MCF 10A (cell line): ENCODE data around the gene WWC1. TPM values are rescaled to one million over a fixed set of nuclear protein-coding genes. Genes with fewer than 3 reads are reported as not detected.

Experiments used
- BruUV-seq: library from RNA; stranded (reverse); fragments of 400-500 nt; replicated peaks from 2 replicates; lab custom pipeline; 2021; lab: Mats Ljungman, UMichigan
- CTCF ChIA-PET: fragments of 300-600 bp; sonication (Branson Sonifier 250); formaldehyde crosslinking; extraction: SDS; loops from one replicate; lab custom pipeline; 2021; ENCODE audit warnings: antibody characterized with exemption, inconsistent platforms; lab: Yijun Ruan, JAX
- POLR2A ChIA-PET: fragments of 300-600, 350-650 bp; sonication (Branson Sonifier 250); formaldehyde crosslinking; extraction: SDS; loops from one replicate; lab custom pipeline; 2020; ENCODE audit warnings: antibody characterized with exemption, inconsistent platforms; lab: Yijun Ruan, JAX
- DNase-seq: peaks from one replicate; pipeline ENCODE4 v3.0.0-alpha.2; 2018; ENCODE audit not compliant: unreplicated experiment
- H3K27ac Mint-ChIP-seq: one replicate; pipeline ENCODE4 v1.8.0; 2022; ENCODE audit warnings: mild to moderate bottlenecking, low read depth, mixed read lengths; ENCODE audit not compliant: unreplicated experiment
- H3K27me3 Mint-ChIP-seq: one replicate; pipeline ENCODE4 v1.8.0; 2022; ENCODE audit warnings: mixed read lengths; ENCODE audit not compliant: insufficient read depth, unreplicated experiment
- H3K36me3 Mint-ChIP-seq: one replicate; pipeline ENCODE4 v1.8.0; 2022; ENCODE audit warnings: mild to moderate bottlenecking, moderate library complexity, mixed read lengths; ENCODE audit not compliant: insufficient read depth, unreplicated experiment
- H3K4me1 Mint-ChIP-seq: one replicate; pipeline ENCODE4 v1.8.0; 2022; ENCODE audit warnings: mixed read lengths; ENCODE audit not compliant: insufficient read depth, unreplicated experiment
- H3K4me3 Mint-ChIP-seq: one replicate; pipeline ENCODE4 v1.8.0; 2022; ENCODE audit warnings: mild to moderate bottlenecking, moderate library complexity, mixed read lengths; ENCODE audit not compliant: unreplicated experiment
- H3K9me3 Mint-ChIP-seq: one replicate; pipeline ENCODE4 v1.8.0; 2022; ENCODE audit warnings: mixed read lengths; ENCODE audit not compliant: unreplicated experiment
- CTCF ChIP-seq: fragments of 200-600 bp; IDR thresholded peaks from one replicate; pipeline ENCODE4 v1.8.0; 2022; ENCODE audit warnings: antibody characterized with exemption, mild to moderate bottlenecking; ENCODE audit not compliant: unreplicated experiment
- intact Hi-C: fragments of 100-400 bp; cut with micrococcal nuclease; formaldehyde crosslinking; loops from 2 replicates; pipeline ENCODE4 v1.14.1; 2022
- total RNA-seq: library from RNA; stranded (reverse); gene quantifications from 2 replicates; pipeline ENCODE4 v1.2.3, GENCODE V29; 2022

Gene WWC1
- total RNA-seq, 1 experiment from 2014 or later = 47.0 TPM

GRCh38 chr5:168346417-168346816 is 55.0 kb downstream of the WWC1 start:
- Mint-ChIP-seq H3K4me3 (no peak overlapping the region), H3K4me1 (peaks cover 24% of the 10 kb centered on the region), H3K9me3 (no peaks in the 10 kb centered on the region), H3K36me3 (peaks cover 10% of the 10 kb centered on the region), H3K27ac (no peak overlapping the region), H3K27me3 (no peaks in the 10 kb centered on the region)
- POLR2A ChIA-PET = interaction anchor here (0.6 to 1.3 kb wide), 2 partner anchors 13 to 55 kb away, joined by 3 read pairs; partner anchors contain the start of gene WWC1
- intact Hi-C loops = no loop called here
- CTCF ChIA-PET = interaction anchor here (1.5 kb wide), 1 partner anchor 12 kb away, joined by 3 read pairs; no protein-coding TSS in a partner anchor
- no TSS peak for BruUV-seq
- no peak for TF ChIP-seq CTCF
- DNase-seq = no peak

- Mint-ChIP-seq H3K4me1 (peaks cover 16% of the 10 kb centered on the region), H3K27me3 (no peaks in the 10 kb centered on the region), H3K4me3 (no peak overlapping the region), H3K36me3 (peaks cover 10% of the 10 kb centered on the region), H3K27ac (no peak overlapping the region), H3K9me3 (no peaks in the 10 kb centered on the region)
- no peak for DNase-seq
- ChIA-PET POLR2A (interaction anchor here (0.6 to 1.3 kb wide), 3 partner anchors 12 to 137 kb away, joined by 3 read pairs; no protein-coding TSS in a partner anchor), CTCF (interaction anchor here (0.6 to 1.5 kb wide), 5 partner anchors 11 to 77 kb away, joined by 3 to 7 read pairs (median 5); no protein-coding TSS in a partner anchor)
- TF ChIP-seq CTCF = no peak
- BruUV-seq = no TSS peak
- intact Hi-C loops = no loop called here
Measured at GRCh38 chr5:168347368-168348083, 56.1 kb downstream of the WWC1 start.

GRCh38 chr5:168348084-168348414 is 56.6 kb downstream of the WWC1 start:
- Mint-ChIP-seq H3K27me3 (no peaks in the 10 kb centered on the region), H3K27ac (peak overlapping the region; percentile 17), H3K4me3 (no peak overlapping the region), H3K9me3 (no peaks in the 10 kb centered on the region), H3K36me3 (peaks cover 10% of the 10 kb centered on the region), H3K4me1 (peaks cover 16% of the 10 kb centered on the region)
- intact Hi-C loops = no loop called here
- no peak for DNase-seq
- ChIA-PET CTCF (interaction anchor here (0.7 to 1.5 kb wide), 4 partner anchors 10 to 78 kb away, joined by 3 to 7 read pairs (median 5); no protein-coding TSS in a partner anchor), POLR2A (interaction anchor here (0.6 to 1.3 kb wide), 2 partner anchors 11 to 137 kb away, joined by 3 read pairs; no protein-coding TSS in a partner anchor)
- TF ChIP-seq CTCF = no peak
- BruUV-seq = no TSS peak

- CTCF ChIA-PET = interaction anchor here (0.9 to 2.7 kb wide), 4 partner anchors 13 to 72 kb away, joined by 3 to 11 read pairs (median 3); no protein-coding TSS in a partner anchor
- intact Hi-C loops = no loop called here
- no peak for DNase-seq
- POLR2A ChIA-PET = no interaction called here
- Mint-ChIP-seq H3K36me3 (no peaks in the 10 kb centered on the region), H3K27ac (no peak overlapping the region), H3K9me3 (no peaks in the 10 kb centered on the region), H3K27me3 (no peaks in the 10 kb centered on the region), H3K4me3 (no peak overlapping the region), H3K4me1 (peaks cover 18% of the 10 kb centered on the region)
- no TSS peak for BruUV-seq
- no peak for TF ChIP-seq CTCF
Measured at GRCh38 chr5:168350315-168350714, 58.9 kb downstream of the WWC1 start.
